Stimulated activated CD4-positive, alpha-beta T cell treated with anti-CD3 and anti-CD28 coated beads, TNF-alpha, amount 100 ng/mL, for 24 hours (primary cell): Measurements from ENCODE around the gene FUT1.
"Not testable (repeated sequence)": the region's sequence is repeated elsewhere in the genome, so short reads cannot be mapped to it uniquely, and the experiment has no call there.

Source experiments
- DNase-seq, 3 experiments: peaks; one replicate each; pipeline ENCODE4 v3.0.0-alpha.2; 2020; ENCODE audit warnings: low read depth in 3 of 3

The FUT1 gene

GRCh38 chr19:48718106-48718505 is 34.3 kb downstream of the FUT1 start:
- DNase-seq, result not testable (repeated sequence)

GRCh38 chr19:48716562-48717291 is 35.7 kb downstream of the FUT1 start:
- no peak for DNase-seq

GRCh38 chr19:48715681-48716171 is 36.7 kb downstream of the FUT1 start:
- DNase-seq, result no peak

- no peak for DNase-seq
These were observed 37.4 kb downstream of the FUT1 start for GRCh38 chr19:48714759-48715675.

GRCh38 chr19:48713864-48714755 is 38.3 kb downstream of the FUT1 start:
- DNase-seq, result peak; percentile 94 to 98 (median 94)

- DNase-seq, result no peak
These were observed 39.2 kb downstream of the FUT1 start for GRCh38 chr19:48713041-48713863.

- DNase-seq, result no peak
These were observed 41.3 kb downstream of the FUT1 start for GRCh38 chr19:48711106-48711662.

- no peak for DNase-seq
These were observed 44.0 kb downstream of the FUT1 start for GRCh38 chr19:48708471-48708870.

GRCh38 chr19:48705431-48705830 is 47.0 kb downstream of the FUT1 start:
- no peak for DNase-seq

GRCh38 chr19:48703316-48703715 is 49.1 kb downstream of the FUT1 start:
- DNase-seq, result no peak

GRCh38 chr19:48702701-48703100 is 49.7 kb downstream of the FUT1 start:
- DNase-seq, result no peak

GRCh38 chr19:48698046-48698445 is 54.4 kb downstream of the FUT1 start:
- no peak for DNase-seq
